ACC112 (cell line): ENCODE results near the gene RETREG1.
"Not testable (repeated sequence)": the region's sequence is repeated elsewhere in the genome, so short reads cannot be mapped to it uniquely, and the experiment has no call there.

Experiments
- H2AFZ ChIP-seq: fragments of 200-600 bp; sonication (generic); one replicate; pipeline ENCODE4 v1.6.0; 2017; ENCODE audit warnings: antibody characterized with exemption, low read length; ENCODE audit not compliant: unreplicated experiment
- H3K27ac ChIP-seq: fragments of 200-600 bp; sonication (generic); 2 replicates; pipeline ENCODE4 v1.5.1; 2014; ENCODE audit warnings: low read depth, mild to moderate bottlenecking, antibody characterized with exemption, low read length, moderate library complexity
- H3K27me3 ChIP-seq: fragments of 200-600 bp; sonication (generic); 2 replicates; pipeline ENCODE4 v1.6.1; 2014; ENCODE audit warnings: mild to moderate bottlenecking, antibody characterized with exemption, low read length, moderate library complexity, mixed read lengths; ENCODE audit not compliant: insufficient read depth
- H3K36me3 ChIP-seq: fragments of 200-600 bp; sonication (generic); 2 replicates; pipeline ENCODE4 v1.6.1; 2016; ENCODE audit warnings: mild to moderate bottlenecking, antibody characterized with exemption, low read length, moderate library complexity, mixed read lengths; ENCODE audit not compliant: insufficient read depth
- H3K4me1 ChIP-seq: fragments of 200-600 bp; sonication (generic); one replicate; pipeline ENCODE4 v1.6.1; 2016; ENCODE audit warnings: low read length, mixed read lengths; ENCODE audit not compliant: insufficient read depth, unreplicated experiment, control insufficient read depth
- H3K4me3 ChIP-seq: fragments of 200-600 bp; sonication (generic); 2 replicates; pipeline ENCODE4 v1.5.1; 2014; ENCODE audit warnings: mild to moderate bottlenecking, low read depth, low read length
- H3K79me2 ChIP-seq: fragments of 200-600 bp; sonication (generic); one replicate; pipeline ENCODE4 v1.6.0; 2016; ENCODE audit warnings: low read length; ENCODE audit not compliant: control insufficient read depth, unreplicated experiment, insufficient read depth

Gene RETREG1

DNA sequence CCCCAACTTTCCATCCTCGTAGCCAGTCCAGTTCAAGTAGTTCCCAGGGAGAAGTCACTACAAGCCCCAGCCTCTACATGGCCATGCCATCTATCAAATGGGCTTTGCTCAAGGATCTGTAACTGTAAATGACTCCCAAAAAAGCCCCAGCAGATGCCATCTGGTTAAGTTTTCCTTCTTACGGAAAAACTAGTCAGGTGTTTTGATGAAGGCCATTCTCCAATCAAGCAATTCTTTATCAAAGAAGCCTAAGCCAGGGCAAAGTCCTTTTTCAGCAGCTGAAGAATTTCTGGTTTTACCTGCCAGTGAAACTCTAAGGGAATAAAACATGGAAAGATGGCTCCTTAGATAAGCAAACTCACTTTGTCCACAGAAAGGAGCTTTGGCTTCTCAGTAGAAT lies 129.3 kb downstream of the RETREG1 start:
- no peaks in the 10 kb centered on the region for H3K79me2 ChIP-seq
- H3K27me3 ChIP-seq = no peaks in the 10 kb centered on the region
- H3K36me3 ChIP-seq = no peaks in the 10 kb centered on the region
- no peak overlapping the region for H3K27ac ChIP-seq
- no peak overlapping the region for H2AFZ ChIP-seq
- H3K4me1 ChIP-seq = no peaks in the 10 kb centered on the region
- no peak overlapping the region for H3K4me3 ChIP-seq

DNA sequence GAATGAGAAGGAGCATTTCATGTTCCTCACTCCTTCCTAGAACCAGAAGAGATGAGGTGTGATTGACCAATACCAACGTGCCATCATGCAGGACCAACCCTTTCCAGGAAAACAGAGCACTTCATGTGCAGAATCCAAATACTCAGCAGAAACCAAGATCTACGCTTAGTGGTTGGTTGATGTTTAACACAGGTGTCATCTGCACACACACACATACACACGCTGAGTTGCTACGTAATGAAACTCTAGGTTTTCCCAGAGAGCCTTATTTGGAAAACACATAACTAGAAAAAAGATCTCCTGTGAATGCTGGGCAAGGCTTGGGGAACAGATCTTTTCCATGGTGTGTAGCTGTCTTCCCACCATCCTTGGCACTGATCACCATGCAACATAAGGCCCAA lies 130.1 kb downstream of the RETREG1 start:
- H2AFZ ChIP-seq = no peak overlapping the region
- no peaks in the 10 kb centered on the region for H3K79me2 ChIP-seq
- no peaks in the 10 kb centered on the region for H3K36me3 ChIP-seq
- H3K27ac ChIP-seq = no peak overlapping the region
- H3K4me3 ChIP-seq = no peak overlapping the region
- H3K4me1 ChIP-seq = no peaks in the 10 kb centered on the region
- H3K27me3 ChIP-seq = no peaks in the 10 kb centered on the region

DNA sequence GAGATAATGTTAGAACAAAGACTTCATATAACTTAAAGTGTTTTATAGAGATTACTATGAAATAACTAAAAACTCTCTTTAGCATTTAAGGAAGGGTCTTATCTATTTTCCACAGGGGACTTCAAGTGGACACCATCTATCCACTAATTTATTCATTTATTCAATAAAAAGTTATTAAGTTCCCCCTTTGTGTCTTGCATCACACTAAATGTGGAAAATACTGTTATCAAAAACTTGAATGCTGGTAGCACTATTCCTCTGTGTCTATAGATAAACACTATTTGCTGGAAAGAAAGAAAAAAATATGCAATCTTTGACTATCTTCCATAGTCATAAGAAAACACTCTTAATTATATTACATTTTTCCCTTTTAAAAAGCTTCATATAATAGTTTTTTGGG lies 131.1 kb downstream of the RETREG1 start:
- Histone ChIP-seq H3K27me3 (no peaks in the 10 kb centered on the region), H3K4me3 (no peak overlapping the region), H3K27ac (no peak overlapping the region), H2AFZ (no peak overlapping the region), H3K36me3 (no peaks in the 10 kb centered on the region), H3K79me2 (no peaks in the 10 kb centered on the region), H3K4me1 (no peaks in the 10 kb centered on the region)

DNA sequence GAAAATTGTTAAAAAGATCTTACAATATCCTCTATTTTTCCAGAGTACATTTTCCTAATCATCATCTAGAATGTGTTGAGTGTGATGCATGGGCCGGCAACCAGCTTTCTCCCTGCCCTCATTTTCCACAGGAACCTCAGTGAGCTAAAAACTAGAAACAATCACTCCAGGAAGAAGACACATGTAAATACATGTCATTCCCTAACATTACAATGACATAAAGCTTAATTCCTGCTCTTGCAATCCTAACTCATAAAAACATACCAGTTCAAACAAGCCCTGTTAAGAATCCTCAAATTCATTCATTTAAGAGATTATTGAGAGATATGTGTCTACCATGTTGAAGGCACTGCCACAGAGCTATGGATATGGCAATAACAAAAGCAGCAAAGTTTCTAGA lies 132.7 kb downstream of the RETREG1 start:
- no peaks in the 10 kb centered on the region for H3K36me3 ChIP-seq
- no peaks in the 10 kb centered on the region for H3K27me3 ChIP-seq
- H3K27ac ChIP-seq = no peak overlapping the region
- H3K4me3 ChIP-seq = no peak overlapping the region
- no peaks in the 10 kb centered on the region for H3K79me2 ChIP-seq
- no peaks in the 10 kb centered on the region for H3K4me1 ChIP-seq
- no peak overlapping the region for H2AFZ ChIP-seq

DNA sequence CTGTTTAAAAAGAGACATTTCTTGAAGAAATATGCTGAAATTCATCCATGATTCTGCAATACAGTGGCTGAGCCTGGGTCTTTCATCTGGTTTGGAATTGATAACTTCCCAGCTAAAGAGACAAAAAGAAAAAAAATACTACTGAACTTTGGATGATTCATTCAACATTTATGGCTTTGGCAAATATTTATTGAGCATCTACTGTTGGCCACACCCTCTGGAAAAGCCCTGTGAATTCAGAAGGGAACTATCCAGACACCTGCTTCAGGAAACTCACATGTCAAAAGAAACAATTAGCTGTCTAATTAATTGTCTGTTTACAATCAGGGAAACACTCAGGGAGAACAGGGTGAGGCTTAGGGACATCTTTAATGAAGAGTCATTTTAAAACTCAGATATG lies 133.4 kb downstream of the RETREG1 start:
- Histone ChIP-seq H3K27me3 (no peaks in the 10 kb centered on the region), H3K79me2 (no peaks in the 10 kb centered on the region), H3K4me1 (no peaks in the 10 kb centered on the region), H3K36me3 (no peaks in the 10 kb centered on the region), H2AFZ (no peak overlapping the region), H3K4me3 (no peak overlapping the region), H3K27ac (no peak overlapping the region)

DNA sequence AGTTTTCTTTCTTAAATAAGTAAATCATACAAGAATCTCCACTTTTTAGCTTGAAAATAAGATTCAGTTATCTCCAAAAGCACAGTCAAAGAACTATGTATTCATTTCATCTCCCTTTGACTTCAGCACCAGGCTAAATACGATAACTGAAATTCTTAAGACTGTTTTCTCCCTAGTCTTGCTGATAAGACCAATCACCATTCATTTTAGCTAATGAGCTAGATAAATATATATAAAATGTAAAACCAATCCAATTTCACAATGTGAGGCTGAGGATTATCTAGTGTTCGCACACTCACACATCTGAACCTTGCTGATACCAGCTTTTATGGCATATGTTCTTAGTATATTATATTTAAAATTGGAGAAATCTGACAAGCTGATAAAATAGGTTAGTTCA lies 133.9 kb downstream of the RETREG1 start:
- no peaks in the 10 kb centered on the region for H3K36me3 ChIP-seq
- no peaks in the 10 kb centered on the region for H3K4me1 ChIP-seq
- no peak overlapping the region for H3K4me3 ChIP-seq
- no peaks in the 10 kb centered on the region for H3K27me3 ChIP-seq
- H2AFZ ChIP-seq = no peak overlapping the region
- H3K79me2 ChIP-seq = no peaks in the 10 kb centered on the region
- no peak overlapping the region for H3K27ac ChIP-seq

DNA sequence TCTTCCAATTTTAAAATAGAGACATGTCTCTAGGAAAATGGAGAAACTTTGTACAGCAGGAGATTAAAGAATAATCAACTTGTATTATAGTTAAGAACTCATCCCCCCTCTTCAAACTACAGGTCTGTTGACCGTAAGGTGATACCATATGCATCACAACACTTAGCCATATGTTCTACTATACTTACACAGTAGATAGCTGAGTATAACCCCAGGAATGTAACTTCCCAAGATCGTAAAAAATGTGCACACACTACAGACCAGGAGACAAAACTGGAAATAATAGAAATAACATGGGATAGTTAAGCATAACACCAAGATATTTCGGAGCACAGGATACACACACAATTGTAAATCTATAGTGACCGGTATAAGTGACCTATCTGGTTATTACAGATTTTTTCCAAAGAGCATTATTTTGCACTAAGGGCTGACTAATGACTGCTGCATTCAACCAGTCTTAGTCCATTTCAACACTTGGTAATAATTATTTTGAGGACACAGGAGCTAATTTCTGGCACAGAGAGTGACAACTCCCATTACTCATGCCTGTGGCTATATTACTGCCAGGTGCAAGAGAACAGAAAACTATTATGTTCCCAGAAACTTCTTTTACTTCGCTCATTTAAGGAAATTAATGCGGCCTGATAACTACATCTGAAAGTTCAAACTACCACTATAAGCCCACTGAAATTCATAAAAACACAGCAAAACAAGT lies 135.8 kb downstream of the RETREG1 start:
- no peaks in the 10 kb centered on the region for H3K79me2 ChIP-seq
- no peaks in the 10 kb centered on the region for H3K36me3 ChIP-seq
- H3K27ac ChIP-seq = no peak overlapping the region
- no peaks in the 10 kb centered on the region for H3K27me3 ChIP-seq
- H3K4me1 ChIP-seq = no peaks in the 10 kb centered on the region
- no peak overlapping the region for H3K4me3 ChIP-seq
- H2AFZ ChIP-seq = no peak overlapping the region

DNA sequence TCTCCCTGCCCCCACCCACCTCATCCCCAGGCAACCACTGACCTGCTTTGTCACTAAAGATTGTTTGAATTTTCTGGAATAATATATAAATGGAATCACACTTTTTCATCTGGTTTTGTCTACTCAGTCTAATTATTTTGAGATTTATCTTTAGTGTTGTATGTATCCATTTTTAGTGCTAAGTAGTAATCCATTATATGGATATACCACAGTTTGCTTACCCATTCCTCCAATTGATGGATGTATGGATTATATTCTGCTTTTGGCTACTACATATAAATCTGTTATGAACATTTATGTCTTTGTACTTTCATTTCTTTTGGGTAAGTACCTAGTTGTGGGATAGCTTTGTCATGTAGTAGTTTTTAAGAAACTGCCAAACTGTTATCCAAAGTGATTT lies 136.7 kb downstream of the RETREG1 start:
- no peak overlapping the region for H2AFZ ChIP-seq
- no peak overlapping the region for H3K4me3 ChIP-seq
- H3K27ac ChIP-seq = no peak overlapping the region
- no peaks in the 10 kb centered on the region for H3K79me2 ChIP-seq
- H3K27me3 ChIP-seq = no peaks in the 10 kb centered on the region
- no peaks in the 10 kb centered on the region for H3K36me3 ChIP-seq
- no peaks in the 10 kb centered on the region for H3K4me1 ChIP-seq

DNA sequence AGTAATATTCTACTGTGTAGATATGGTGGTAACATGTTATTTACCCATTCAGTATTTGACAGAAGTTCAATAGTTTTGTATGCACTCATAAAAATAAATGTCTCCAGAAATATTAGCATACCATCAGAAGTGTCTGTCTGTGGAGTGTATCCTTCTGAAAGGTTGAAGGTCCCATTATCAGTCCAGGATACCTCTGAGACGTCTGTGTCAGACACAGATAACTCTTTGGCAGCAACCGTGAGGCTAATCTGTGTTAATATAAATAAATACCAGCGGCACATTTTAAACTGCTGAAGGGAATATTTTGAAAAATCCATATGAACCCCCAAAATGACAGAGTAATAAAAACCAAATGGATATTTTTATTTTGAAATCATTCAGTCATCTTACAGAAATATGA lies 139.3 kb downstream of the RETREG1 start:
- Histone ChIP-seq H3K4me3 (no peak overlapping the region), H2AFZ (no peak overlapping the region), H3K27me3 (no peaks in the 10 kb centered on the region), H3K27ac (no peak overlapping the region), H3K79me2 (no peaks in the 10 kb centered on the region), H3K36me3 (no peaks in the 10 kb centered on the region), H3K4me1 (no peaks in the 10 kb centered on the region)

DNA sequence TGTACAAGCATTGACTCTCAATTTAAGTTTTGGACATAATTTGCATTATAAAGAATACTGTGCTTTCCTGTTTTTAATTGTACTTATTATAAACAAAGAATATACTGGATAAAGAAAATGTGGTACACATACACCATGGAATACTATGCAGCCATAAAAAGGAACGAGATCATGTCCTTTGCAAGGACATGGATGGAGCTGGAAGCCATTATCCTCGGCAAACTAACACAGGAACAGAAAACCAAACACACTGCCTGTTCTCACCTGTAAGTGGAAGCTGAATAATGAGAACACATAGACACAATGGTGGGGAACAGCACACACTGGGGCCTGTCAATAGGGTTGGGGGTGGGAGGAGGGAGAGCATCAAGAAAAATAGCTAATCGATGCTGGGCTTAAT lies 140.4 kb downstream of the RETREG1 start:
- H3K27me3 ChIP-seq, H3K36me3 ChIP-seq, H3K4me3 ChIP-seq, H2AFZ ChIP-seq, H3K27ac ChIP-seq, H3K4me1 ChIP-seq, H3K79me2 ChIP-seq: not testable (repeated sequence)

DNA sequence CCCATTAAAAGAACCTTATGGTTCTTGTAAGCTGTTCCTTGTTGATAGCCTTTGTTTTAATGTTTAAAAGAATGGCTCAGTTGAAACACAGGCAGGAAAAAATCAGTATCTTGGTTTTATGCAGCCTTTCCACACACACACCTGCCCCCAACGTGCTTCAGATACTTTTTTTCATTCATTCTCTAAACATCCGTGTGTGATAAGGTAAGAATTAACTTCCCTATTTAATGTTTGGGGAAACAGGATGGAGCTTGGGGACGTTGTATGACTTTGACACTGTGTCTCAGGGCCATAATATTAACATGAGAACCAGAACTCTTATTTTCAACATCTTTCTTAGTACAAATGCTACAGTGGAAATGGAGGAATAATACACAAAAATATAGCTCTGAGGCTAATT lies 145.4 kb downstream of the RETREG1 start:
- Histone ChIP-seq H2AFZ (no peak overlapping the region), H3K4me1 (peaks cover 15% of the 10 kb centered on the region), H3K4me3 (no peak overlapping the region), H3K27ac (no peak overlapping the region), H3K79me2 (peaks cover 34% of the 10 kb centered on the region), H3K36me3 (no peaks in the 10 kb centered on the region), H3K27me3 (no peaks in the 10 kb centered on the region)
